ENCODE results near the gene CHD3.

- TF ChIP-seq, protein P1, sequence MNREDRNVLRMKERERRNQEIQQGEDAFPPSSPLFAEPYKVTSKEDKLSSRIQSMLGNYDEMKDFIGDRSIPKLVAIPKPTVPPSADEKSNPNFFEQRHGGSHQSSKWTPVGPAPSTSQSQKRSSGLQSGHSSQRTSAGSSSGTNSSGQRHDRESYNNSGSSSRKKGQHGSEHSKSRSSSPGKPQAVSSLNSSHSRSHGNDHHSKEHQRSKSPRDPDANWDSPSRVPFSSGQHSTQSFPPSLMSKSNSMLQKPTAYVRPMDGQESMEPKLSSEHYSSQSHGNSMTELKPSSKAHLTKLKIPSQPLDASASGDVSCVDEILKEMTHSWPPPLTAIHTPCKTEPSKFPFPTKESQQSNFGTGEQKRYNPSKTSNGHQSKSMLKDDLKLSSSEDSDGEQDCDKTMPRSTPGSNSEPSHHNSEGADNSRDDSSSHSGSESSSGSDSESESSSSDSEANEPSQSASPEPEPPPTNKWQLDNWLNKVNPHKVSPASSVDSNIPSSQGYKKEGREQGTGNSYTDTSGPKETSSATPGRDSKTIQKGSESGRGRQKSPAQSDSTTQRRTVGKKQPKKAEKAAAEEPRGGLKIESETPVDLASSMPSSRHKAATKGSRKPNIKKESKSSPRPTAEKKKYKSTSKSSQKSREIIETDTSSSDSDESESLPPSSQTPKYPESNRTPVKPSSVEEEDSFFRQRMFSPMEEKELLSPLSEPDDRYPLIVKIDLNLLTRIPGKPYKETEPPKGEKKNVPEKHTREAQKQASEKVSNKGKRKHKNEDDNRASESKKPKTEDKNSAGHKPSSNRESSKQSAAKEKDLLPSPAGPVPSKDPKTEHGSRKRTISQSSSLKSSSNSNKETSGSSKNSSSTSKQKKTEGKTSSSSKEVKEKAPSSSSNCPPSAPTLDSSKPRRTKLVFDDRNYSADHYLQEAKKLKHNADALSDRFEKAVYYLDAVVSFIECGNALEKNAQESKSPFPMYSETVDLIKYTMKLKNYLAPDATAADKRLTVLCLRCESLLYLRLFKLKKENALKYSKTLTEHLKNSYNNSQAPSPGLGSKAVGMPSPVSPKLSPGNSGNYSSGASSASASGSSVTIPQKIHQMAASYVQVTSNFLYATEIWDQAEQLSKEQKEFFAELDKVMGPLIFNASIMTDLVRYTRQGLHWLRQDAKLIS (CRISPR knock-in tag; IDR thresholded peaks at IDR 0.05) = no peak
- TF ChIP-seq CCDC6 (CRISPR knock-in tag; IDR thresholded peaks at IDR 0.05) = no peak
- no peak for TF ChIP-seq POLR2G (IDR thresholded peaks at IDR 0.05; ENCODE audit: low read depth, low read length)
- TF ChIP-seq POLR2AphosphoS5 (IDR thresholded peaks at IDR 0.05; ENCODE audit: low read depth, low read length) = no peak
These were observed 67.8 kb downstream of the CHD3 start for GRCh38 chr17:7956228-7956965.
